Fibroblast of lung (primary cell): ENCODE data around the gene MALAT1. TPM values are rescaled to one million over a fixed set of nuclear protein-coding genes. Genes with fewer than 3 reads are reported as not detected.

Experiments
- DNase-seq, 2 donors: peaks; one replicate each; pipeline versions ENCODE4 v3.0.0 to v3.0.0-alpha.2; 2010; ENCODE audit warnings: low read depth in 2 of 2
- H2AFZ ChIP-seq: 2 replicates; pipeline ENCODE4 v1.5.1; 2012; ENCODE audit warnings: low read length, control low read depth, inconsistent platforms
- H3K27ac ChIP-seq: 2 replicates; pipeline ENCODE4 v1.5.1; 2011; ENCODE audit warnings: low read length, control low read depth; ENCODE audit not compliant: insufficient read depth
- H3K27me3 ChIP-seq: 2 replicates; pipeline ENCODE4 v1.5.1; 2011; ENCODE audit warnings: mild to moderate bottlenecking, low read length; ENCODE audit not compliant: control insufficient read depth, insufficient read depth
- H3K36me3 ChIP-seq: 2 replicates; pipeline ENCODE4 v1.5.1; 2011; ENCODE audit warnings: low read length; ENCODE audit not compliant: control insufficient read depth, insufficient read depth
- H3K4me1 ChIP-seq: 2 replicates; pipeline ENCODE4 v1.5.1; 2011; ENCODE audit warnings: low read length; ENCODE audit not compliant: control insufficient read depth, insufficient read depth; ENCODE audit errors: extremely low read depth
- H3K4me2 ChIP-seq: 2 replicates; pipeline ENCODE4 v1.5.1; 2011; ENCODE audit warnings: low read length, control low read depth; ENCODE audit not compliant: insufficient read depth; ENCODE audit errors: extremely low read depth
- H3K4me3 ChIP-seq, 4 experiments: fragments of 200-600 bp in 1 of 4; sonication (generic) in 1 of 4; replicated peaks in 1 of 4; 2 replicates each; pipeline ENCODE4 v1.5.1; 2011 to 2016; ENCODE audit warnings: low read length in 4 of 4, low read depth in 3 of 4, mild to moderate bottlenecking in 3 of 4, control low read depth in 2 of 4, inconsistent platforms in 1 of 4, mixed read lengths in 1 of 4; ENCODE audit not compliant: insufficient read depth in 1 of 4; ENCODE audit errors: control extremely low read depth in 1 of 4
- H3K79me2 ChIP-seq: 2 replicates; pipeline ENCODE4 v1.5.1; 2012; ENCODE audit warnings: mild to moderate bottlenecking, low read length, inconsistent platforms; ENCODE audit not compliant: control insufficient read depth, insufficient read depth
- H3K9ac ChIP-seq: 2 replicates; pipeline ENCODE4 v1.5.1; 2011; ENCODE audit warnings: mild to moderate bottlenecking, low read length, control low read depth; ENCODE audit not compliant: insufficient read depth
- H3K9me3 ChIP-seq: 2 replicates; pipeline ENCODE4 v1.5.1; 2012; ENCODE audit warnings: low read depth, low read length; ENCODE audit not compliant: control insufficient read depth, insufficient read depth
- H4K20me1 ChIP-seq: 2 replicates; pipeline ENCODE4 v1.5.1; 2011; ENCODE audit warnings: low read length; ENCODE audit not compliant: control insufficient read depth, insufficient read depth; ENCODE audit errors: extremely low read depth
- CTCF ChIP-seq, 2 donors: IDR thresholded peaks in 1 of 2; conservative IDR thresholded peaks in 1 of 2; 1 replicate in 1 of 2; 2 replicates in 1 of 2; pipeline ENCODE4 v1.5.1; 2011 to 2012; ENCODE audit warnings: low read length in 2 of 2, control low read depth in 1 of 2, inconsistent platforms in 1 of 2, low read depth in 1 of 2, mild to moderate bottlenecking in 1 of 2
- EZH2 ChIP-seq: IDR thresholded peaks from 2 replicates; pipeline ENCODE4 v1.5.1; 2012; ENCODE audit warnings: low read length, control low read depth, mild to moderate bottlenecking; ENCODE audit errors: missing control alignments
- polyA plus RNA-seq, 2 donors: library from polyadenylated mRNA; depleted of rRNA in 1 of 2; stranded (reverse) in 1 of 2; unstranded in 1 of 2; fragments of >200 nt; gene quantifications; 2 replicates each; pipeline ENCODE4 v1.2.1, GENCODE V29; 2011 to 2012; ENCODE audit warnings: missing spikeins in 1 of 2
- total RNA-seq: library from RNA; depleted of rRNA; stranded (reverse); fragments of >200 nt; gene quantifications from 2 replicates; pipeline ENCODE4 v1.2.1, GENCODE V29; 2014

The MALAT1 gene
- total and polyA plus RNA-seq, 2 donors (not counting 1 experiment from before 2014, with no cell fraction given) = 583 to 21,991 TPM

GRCh38 chr11:65547446-65548125 lies 48.7 kb downstream of the MALAT1 start:
- Histone ChIP-seq H3K27ac (no peak overlapping the region), H3K4me3 (no peak overlapping the region), H3K36me3 (peaks cover 23% of the 10 kb centered on the region), H3K79me2 (no peaks in the 10 kb centered on the region), H3K4me1 (no peaks in the 10 kb centered on the region), H2AFZ (no peak overlapping the region), H4K20me1 (no peaks in the 10 kb centered on the region), H3K9me3 (no peaks in the 10 kb centered on the region), H3K27me3 (no peaks in the 10 kb centered on the region), H3K4me2 (no peak overlapping the region), H3K9ac (no peak overlapping the region)
- TF ChIP-seq CTCF (conservative IDR thresholded peaks at IDR 0.05 in 1 of 2, IDR thresholded peaks at IDR 0.05 in 1 of 2; ENCODE audit: low read depth in 1 of 2, low read length in 2 of 2) (no peak), EZH2 (no peak)
- DNase-seq = no peak

- Histone ChIP-seq H3K9ac (no peak overlapping the region), H3K27ac (no peak overlapping the region), H3K4me2 (no peak overlapping the region), H4K20me1 (no peaks in the 10 kb centered on the region), H3K9me3 (no peaks in the 10 kb centered on the region), H2AFZ (no peak overlapping the region), H3K27me3 (no peaks in the 10 kb centered on the region), H3K4me1 (no peaks in the 10 kb centered on the region), H3K4me3 (no peak overlapping the region), H3K36me3 (peaks cover 23% of the 10 kb centered on the region), H3K79me2 (no peaks in the 10 kb centered on the region)
- TF ChIP-seq CTCF (conservative IDR thresholded peaks at IDR 0.05 in 1 of 2, IDR thresholded peaks at IDR 0.05 in 1 of 2; ENCODE audit: low read depth in 1 of 2, low read length in 2 of 2) (no peak), EZH2 (no peak)
- no peak for DNase-seq
Measured at GRCh38 chr11:65548395-65548794, 49.5 kb downstream of the MALAT1 start.

GRCh38 chr11:65549096-65549495 lies 50.3 kb downstream of the MALAT1 start:
- TF ChIP-seq EZH2 (no peak), CTCF (conservative IDR thresholded peaks at IDR 0.05 in 1 of 2, IDR thresholded peaks at IDR 0.05 in 1 of 2; ENCODE audit: low read depth in 1 of 2, low read length in 2 of 2) (no peak)
- H2AFZ ChIP-seq = no peak overlapping the region
- H3K9me3 ChIP-seq = no peaks in the 10 kb centered on the region
- no peak overlapping the region for H3K4me3 ChIP-seq
- no peak overlapping the region for H3K27ac ChIP-seq
- H3K27me3 ChIP-seq = no peaks in the 10 kb centered on the region
- no peaks in the 10 kb centered on the region for H4K20me1 ChIP-seq
- H3K4me2 ChIP-seq = no peak overlapping the region
- DNase-seq = no peak
- no peak overlapping the region for H3K9ac ChIP-seq
- peaks cover 23% of the 10 kb centered on the region for H3K36me3 ChIP-seq
- H3K4me1 ChIP-seq = no peaks in the 10 kb centered on the region
- H3K79me2 ChIP-seq = no peaks in the 10 kb centered on the region
